ENCODE data around the gene FAM163A.

DNA sequence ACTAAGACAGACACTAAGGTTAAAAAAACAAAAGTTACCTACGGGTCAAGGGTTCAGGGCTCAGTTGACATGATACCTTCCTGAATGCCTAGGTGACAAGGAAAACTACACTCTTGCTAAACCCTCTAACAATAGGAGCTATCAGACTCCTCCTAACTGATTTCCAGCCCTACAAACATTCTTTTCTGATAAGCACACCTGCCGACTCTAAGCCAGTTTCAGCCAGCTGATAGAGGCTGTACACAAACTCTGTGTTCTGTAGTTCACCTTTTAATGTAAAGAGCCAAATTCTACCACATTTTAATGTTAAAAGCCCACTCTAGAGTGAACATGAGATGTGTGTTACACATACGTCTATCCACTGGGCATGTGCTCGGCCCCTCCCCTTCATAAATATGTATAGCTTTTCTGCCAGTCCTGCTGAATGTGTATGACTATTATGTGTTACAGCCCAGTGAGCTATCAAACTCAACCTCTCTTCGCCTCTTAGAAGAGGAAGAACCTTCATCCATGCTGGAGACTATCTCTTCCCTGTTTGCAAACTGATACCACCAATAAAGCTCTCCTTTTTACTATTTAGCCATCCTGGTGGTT, 40.0 kb upstream of the FAM163A start:
- TF ChIP-seq POLR2AphosphoS5 (IDR thresholded peaks at IDR 0.05; ENCODE audit: low read depth) (no peak), REST (IDR thresholded peaks at IDR 0.05; ENCODE audit: insufficient replicate concordance, low read depth) (no peak), GABPA (IDR thresholded peaks at IDR 0.05; ENCODE audit: low read depth) (no peak), SPI1 (IDR thresholded peaks at IDR 0.05; ENCODE audit: borderline replicate concordance, low read depth) (no peak)
- TF ChIP-seq, protein P1, sequence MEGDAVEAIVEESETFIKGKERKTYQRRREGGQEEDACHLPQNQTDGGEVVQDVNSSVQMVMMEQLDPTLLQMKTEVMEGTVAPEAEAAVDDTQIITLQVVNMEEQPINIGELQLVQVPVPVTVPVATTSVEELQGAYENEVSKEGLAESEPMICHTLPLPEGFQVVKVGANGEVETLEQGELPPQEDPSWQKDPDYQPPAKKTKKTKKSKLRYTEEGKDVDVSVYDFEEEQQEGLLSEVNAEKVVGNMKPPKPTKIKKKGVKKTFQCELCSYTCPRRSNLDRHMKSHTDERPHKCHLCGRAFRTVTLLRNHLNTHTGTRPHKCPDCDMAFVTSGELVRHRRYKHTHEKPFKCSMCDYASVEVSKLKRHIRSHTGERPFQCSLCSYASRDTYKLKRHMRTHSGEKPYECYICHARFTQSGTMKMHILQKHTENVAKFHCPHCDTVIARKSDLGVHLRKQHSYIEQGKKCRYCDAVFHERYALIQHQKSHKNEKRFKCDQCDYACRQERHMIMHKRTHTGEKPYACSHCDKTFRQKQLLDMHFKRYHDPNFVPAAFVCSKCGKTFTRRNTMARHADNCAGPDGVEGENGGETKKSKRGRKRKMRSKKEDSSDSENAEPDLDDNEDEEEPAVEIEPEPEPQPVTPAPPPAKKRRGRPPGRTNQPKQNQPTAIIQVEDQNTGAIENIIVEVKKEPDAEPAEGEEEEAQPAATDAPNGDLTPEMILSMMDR (IDR thresholded peaks at IDR 0.05; ENCODE audit: insufficient read depth, low read length), result no peak
